G401 (cell line): Measurements from ENCODE around the gene ANKLE1. TPM values are rescaled to one million over a fixed set of nuclear protein-coding genes. Genes with fewer than 3 reads are reported as not detected.

Experiments
- DNase-seq: peaks from one replicate; pipeline ENCODE4 v3.0.0-alpha.2; 2015; ENCODE audit warnings: low spot score
- in situ Hi-C: cut with HindIII; loops from 2 replicates; pipeline ENCODE4 v1.10.0; 2016; ENCODE audit warnings: low sequenced_read_pairs, mixed read lengths
- total RNA-seq: library from RNA; depleted of rRNA; stranded (reverse); fragments of >200 nt; shearing (Covaris generic); gene quantifications from 2 replicates; pipeline ENCODE4 v1.2.3, GENCODE V29; 2014

Gene ANKLE1
- total RNA-seq, 1 experiment from 2014 or later = 1.3 TPM

GRCh38 chr19:17303167-17303939 lies 21.7 kb downstream of the ANKLE1 start, which contains the start of gene ABHD8:
Gene ABHD8 (minus strand): TSS chr19:17303425. CDS start chr19:17301616, 1,809 bp downstream.
- in situ Hi-C loops = no loop called here
- DNase-seq = peak; percentile 98

- in situ Hi-C loops = no loop called here
Measured at GRCh38 chr19:17303940-17304267, 22.2 kb downstream of the ANKLE1 start.

GRCh38 chr19:17304386-17305215 lies 22.9 kb downstream of the ANKLE1 start:
- DNase-seq = peak; percentile 26
- in situ Hi-C loops = no loop called here

More at GRCh38 chr19:17303940-17304267, 22.2 kb downstream of the ANKLE1 start:
- DNase-seq = no peak

- no peak for DNase-seq
- in situ Hi-C loops = no loop called here
Measured at GRCh38 chr19:17305216-17305516, 23.5 kb downstream of the ANKLE1 start.

GRCh38 chr19:17305517-17306284 lies 24.0 kb downstream of the ANKLE1 start, which contains the start of gene MRPL34:
Gene MRPL34 (plus strand): TSS chr19:17305872. CDS start chr19:17305893, 21 bp downstream.
- in situ Hi-C loops = no loop called here
- peak; percentile 99 for DNase-seq

GRCh38 chr19:17306285-17306714 lies 24.6 kb downstream of the ANKLE1 start:
- in situ Hi-C loops = no loop called here
- no peak for DNase-seq

- DNase-seq = no peak
- in situ Hi-C loops = no loop called here
Measured at GRCh38 chr19:17307876-17308377, 26.2 kb downstream of the ANKLE1 start.

- in situ Hi-C loops = no loop called here
- peak; percentile 100 for DNase-seq
Measured at GRCh38 chr19:17309198-17309964, 27.7 kb downstream of the ANKLE1 start, which contains the start of gene DDA1. Gene DDA1 (plus strand): TSS chr19:17309563. CDS start chr19:17309655, 92 bp downstream.

- DNase-seq = no peak
- in situ Hi-C loops = no loop called here
Measured at GRCh38 chr19:17309965-17310461, 28.3 kb downstream of the ANKLE1 start.

- DNase-seq = no peak
- in situ Hi-C loops = no loop called here
Measured at GRCh38 chr19:17311455-17312188, 29.9 kb downstream of the ANKLE1 start.

GRCh38 chr19:17312189-17313113 lies 30.8 kb downstream of the ANKLE1 start:
- in situ Hi-C loops = no loop called here
- DNase-seq = no peak

GRCh38 chr19:17314007-17314593 lies 32.4 kb downstream of the ANKLE1 start:
- in situ Hi-C loops = no loop called here
- no peak for DNase-seq

GRCh38 chr19:17318966-17319365 lies 37.3 kb downstream of the ANKLE1 start:
- no peak for DNase-seq
- in situ Hi-C loops = no loop called here

- in situ Hi-C loops = no loop called here
- no peak for DNase-seq
Measured at GRCh38 chr19:17319473-17320238, 38.0 kb downstream of the ANKLE1 start.

- DNase-seq = no peak
- in situ Hi-C loops = no loop called here
Measured at GRCh38 chr19:17320435-17320834, 38.7 kb downstream of the ANKLE1 start.
